ENCODE measurements around the gene NDUFS7.

Gene NDUFS7

GRCh38 chr19:1386945-1387683 lies 3.4 kb downstream of the NDUFS7 start:
- DNase-seq = no peak

- no peak for DNase-seq
Measured at GRCh38 chr19:1387684-1388636, 4.3 kb downstream of the NDUFS7 start.

GRCh38 chr19:1388637-1389026 lies 4.9 kb downstream of the NDUFS7 start:
- DNase-seq = no peak

GRCh38 chr19:1389033-1389940 lies 5.6 kb downstream of the NDUFS7 start:
- no peak for DNase-seq

GRCh38 chr19:1390890-1391423 lies 7.2 kb downstream of the NDUFS7 start:
- DNase-seq = no peak

GRCh38 chr19:1392407-1392806 lies 8.7 kb downstream of the NDUFS7 start:
- no peak for DNase-seq

GRCh38 chr19:1392939-1393530 lies 9.3 kb downstream of the NDUFS7 start:
- DNase-seq = no peak

GRCh38 chr19:1393841-1394240 lies 10.1 kb downstream of the NDUFS7 start:
- DNase-seq = no peak

- no peak for DNase-seq
Measured at GRCh38 chr19:1394252-1395193, 10.8 kb downstream of the NDUFS7 start.

- no peak for DNase-seq
Measured at GRCh38 chr19:1395194-1396018, 11.7 kb downstream of the NDUFS7 start.

- no peak for DNase-seq
Measured at GRCh38 chr19:1396019-1396767, 12.5 kb downstream of the NDUFS7 start.

- no peak for DNase-seq
Measured at GRCh38 chr19:1396768-1397679, 13.3 kb downstream of the NDUFS7 start.

- no peak for DNase-seq
Measured at GRCh38 chr19:1397838-1398237, 14.1 kb downstream of the NDUFS7 start.

GRCh38 chr19:1399079-1399478 lies 15.4 kb downstream of the NDUFS7 start:
- DNase-seq = no peak

GRCh38 chr19:1399745-1400144 lies 16.0 kb downstream of the NDUFS7 start:
- DNase-seq = no peak

- no peak for DNase-seq
Measured at GRCh38 chr19:1400281-1401137, 16.8 kb downstream of the NDUFS7 start.
